HG02885 (cell line): ENCODE results near the gene MROH8.
A peak's percentile ranks its signal among the peaks of the same experiment; 100 is the strongest.

Experiments used
- ATAC-seq: cut with Tn5 transposase; IDR thresholded peaks from one replicate; pipeline ENCODE4 v1.9.1; 2021; ENCODE audit warnings: mild to moderate bottlenecking; ENCODE audit not compliant: unreplicated experiment, poor library complexity

MROH8 gene

GRCh38 chr20:37178839-37179682, at the start of gene MROH8, which contains the start of gene RPN2:
MROH8 (minus strand) TSS chr20:37179548.
RPN2 (plus strand) TSS chr20:37179330; CDS start chr20:37179357, 27 bp downstream.
- ATAC-seq = peak; percentile 93

- ATAC-seq = no peak
Observed at GRCh38 chr20:37228656-37229055, 49.3 kb upstream of the MROH8 start.

DNA sequence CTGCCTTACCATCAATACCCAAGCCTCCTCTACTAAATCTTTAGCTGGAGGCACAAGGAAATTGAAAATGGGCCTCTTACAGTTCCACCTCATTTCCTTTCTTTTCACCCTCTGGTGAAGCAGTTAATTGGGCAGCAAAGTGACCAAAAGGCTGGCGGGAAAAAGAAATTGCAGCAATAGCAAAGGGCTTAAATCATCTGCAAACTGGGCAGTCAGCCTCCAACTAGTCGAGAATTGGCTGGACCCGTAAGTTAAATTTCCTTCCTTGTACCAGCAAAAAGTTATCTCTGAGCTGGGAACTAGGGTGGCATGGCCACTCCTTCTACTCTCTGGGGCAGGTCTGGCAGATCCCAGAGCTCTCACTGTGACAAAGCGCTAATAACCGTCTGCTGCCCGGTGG, 48.7 kb upstream of the MROH8 start:
- ATAC-seq = no peak

DNA sequence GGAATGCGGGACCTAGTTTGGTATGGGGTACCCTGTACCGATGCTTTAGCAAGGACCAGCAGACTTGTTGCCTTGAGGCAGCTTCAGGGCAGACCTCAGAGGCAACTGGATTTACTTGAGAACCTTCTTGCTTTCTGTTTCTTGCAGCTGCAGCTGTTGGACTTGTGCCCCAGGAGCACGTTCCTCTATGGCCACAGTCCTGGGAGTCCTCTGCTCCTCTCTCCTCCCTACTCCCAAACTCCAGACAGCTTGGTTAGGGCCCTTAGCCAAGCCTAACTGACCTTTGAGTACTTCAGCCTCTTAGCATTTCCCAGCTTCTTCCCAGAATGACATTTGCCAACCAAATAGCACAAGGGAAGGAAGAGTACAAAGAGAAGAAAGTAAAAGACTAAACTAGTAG, 47.5 kb upstream of the MROH8 start:
- no peak for ATAC-seq

- no peak for ATAC-seq
Observed at GRCh38 chr20:37225146-37225545, 45.8 kb upstream of the MROH8 start.

GRCh38 chr20:37223053-37223452, 43.7 kb upstream of the MROH8 start:
- no peak for ATAC-seq

- no peak for ATAC-seq
Observed at GRCh38 chr20:37222086-37222485, 42.7 kb upstream of the MROH8 start.

GRCh38 chr20:37220731-37221130, 41.4 kb upstream of the MROH8 start:
- ATAC-seq = no peak

DNA sequence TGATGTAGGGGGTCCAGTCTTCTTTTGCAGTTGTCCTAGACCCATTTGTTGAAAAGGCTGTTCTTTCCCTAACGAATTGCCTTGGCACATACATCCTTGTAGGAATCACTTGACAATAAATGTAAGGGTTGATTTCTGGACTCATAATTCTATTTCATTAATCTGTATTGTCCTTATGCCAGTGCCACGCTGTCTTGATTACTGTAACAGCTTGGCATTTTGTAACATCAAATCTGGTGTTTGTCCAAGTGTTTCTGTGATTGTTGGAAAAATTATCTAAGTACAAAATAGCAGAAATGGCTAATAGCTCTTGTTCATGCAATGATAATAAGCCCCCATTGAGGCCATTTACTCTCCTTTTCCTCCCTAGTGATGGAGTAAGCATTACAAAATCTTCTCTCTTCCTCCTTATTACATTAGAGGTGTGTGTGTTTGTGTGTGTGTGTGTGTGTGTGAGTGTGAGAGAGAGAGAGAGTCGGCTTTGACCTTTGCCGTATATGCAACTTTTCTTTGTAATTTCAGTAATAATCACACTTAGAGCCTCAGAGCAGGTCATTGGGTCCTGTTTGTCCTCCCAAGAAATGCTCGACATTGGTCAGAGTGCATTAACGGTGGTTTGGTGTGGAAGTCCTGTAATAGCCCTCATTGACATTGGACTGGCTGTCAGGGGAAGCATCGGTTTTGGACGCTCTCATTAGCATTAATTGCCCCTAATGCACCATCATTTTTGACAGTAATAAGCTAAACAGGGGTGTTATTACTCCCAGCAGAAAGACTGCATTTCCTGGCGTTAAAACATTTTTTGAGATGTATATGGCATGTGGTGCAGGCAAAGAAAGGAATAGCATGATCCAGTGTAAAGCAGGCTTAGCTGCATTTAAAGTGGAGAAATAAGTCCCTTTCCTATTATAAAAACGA, 40.7 kb upstream of the MROH8 start:
- no peak for ATAC-seq

DNA sequence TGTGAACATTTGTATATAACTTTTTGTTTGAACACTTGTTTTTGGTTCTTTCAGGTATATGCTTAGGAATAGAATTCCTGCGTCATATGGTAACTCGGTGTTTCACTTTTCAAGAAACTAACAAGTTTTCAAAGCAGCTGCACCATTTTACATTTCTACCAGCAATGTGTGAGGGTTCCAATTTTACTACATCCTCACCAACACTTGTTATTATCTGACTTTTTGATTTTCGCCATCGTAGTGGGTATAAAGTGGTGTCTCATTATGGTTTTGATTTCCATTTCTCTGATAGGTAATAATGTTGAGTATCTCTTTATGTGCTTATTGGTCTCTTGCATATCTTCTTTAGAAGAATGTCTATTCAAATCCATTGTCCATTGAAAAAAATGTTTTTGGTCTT, 39.6 kb upstream of the MROH8 start:
- ATAC-seq = no peak

DNA sequence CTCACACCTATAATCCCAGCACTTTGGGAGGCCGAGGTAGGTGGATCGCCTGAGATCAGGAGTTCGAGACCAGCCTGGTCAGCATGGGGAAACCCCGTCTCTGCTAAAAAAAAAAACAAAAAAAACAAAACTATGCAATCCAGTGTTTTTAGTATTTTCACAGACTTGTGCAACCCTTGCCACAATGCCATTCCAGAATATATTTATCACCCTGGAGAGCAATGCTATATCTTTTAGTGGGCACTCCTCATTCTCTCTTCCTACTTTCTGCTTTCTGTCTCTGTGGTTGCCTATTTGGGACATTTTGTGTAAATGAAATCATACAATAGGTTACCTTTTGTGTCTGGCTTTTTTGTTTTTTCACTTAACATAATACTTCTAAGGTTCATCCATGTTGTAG, 39.1 kb upstream of the MROH8 start:
- ATAC-seq = no peak

GRCh38 chr20:37209661-37210314, 30.4 kb upstream of the MROH8 start:
- no peak for ATAC-seq

- no peak for ATAC-seq
Observed at GRCh38 chr20:37209193-37209592, 29.8 kb upstream of the MROH8 start.

GRCh38 chr20:37207171-37207570, 27.8 kb upstream of the MROH8 start:
- no peak for ATAC-seq

- ATAC-seq = no peak
Observed at GRCh38 chr20:37205794-37206193, 26.4 kb upstream of the MROH8 start.

DNA sequence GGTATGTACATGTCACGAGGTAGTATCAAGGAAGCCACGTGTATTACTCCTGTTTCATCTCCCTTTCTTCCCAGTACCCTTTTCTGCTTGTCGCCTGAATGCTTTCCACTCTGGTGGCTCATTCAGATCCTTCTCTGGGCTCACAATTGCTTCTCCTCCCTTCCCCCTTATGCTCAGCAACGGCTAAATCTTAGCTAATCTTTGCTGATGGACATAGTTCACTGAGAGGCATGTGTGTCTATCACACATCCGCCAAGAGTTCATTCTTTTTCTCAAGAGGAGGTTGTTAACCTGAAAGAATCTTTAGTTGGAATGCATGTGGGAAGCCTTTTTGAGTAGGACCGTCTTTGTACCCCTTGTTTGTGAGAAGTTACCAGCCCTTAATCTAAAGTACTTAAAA, 25.8 kb upstream of the MROH8 start:
- ATAC-seq = no peak

DNA sequence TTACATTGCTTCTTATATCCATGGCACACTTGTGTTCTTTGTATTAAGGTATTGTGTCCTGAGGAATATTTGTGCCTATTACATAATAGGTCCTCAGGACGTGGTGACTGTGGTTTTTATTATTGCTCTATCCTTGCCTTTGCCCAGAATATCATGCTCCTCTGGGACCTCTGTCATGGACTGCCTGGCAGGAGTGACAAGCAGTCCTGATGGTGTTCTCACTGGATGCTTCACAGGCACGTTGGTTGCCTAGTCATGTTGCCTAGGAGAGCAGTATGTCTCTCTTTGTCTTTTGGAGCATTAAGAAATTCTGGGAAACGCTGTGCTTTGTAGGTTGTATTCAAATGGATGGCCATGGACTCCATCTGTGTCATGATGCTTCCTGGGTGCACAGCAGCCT, 24.7 kb upstream of the MROH8 start:
- ATAC-seq = no peak

- no peak for ATAC-seq
Observed at GRCh38 chr20:37202267-37202943, 23.1 kb upstream of the MROH8 start.

DNA sequence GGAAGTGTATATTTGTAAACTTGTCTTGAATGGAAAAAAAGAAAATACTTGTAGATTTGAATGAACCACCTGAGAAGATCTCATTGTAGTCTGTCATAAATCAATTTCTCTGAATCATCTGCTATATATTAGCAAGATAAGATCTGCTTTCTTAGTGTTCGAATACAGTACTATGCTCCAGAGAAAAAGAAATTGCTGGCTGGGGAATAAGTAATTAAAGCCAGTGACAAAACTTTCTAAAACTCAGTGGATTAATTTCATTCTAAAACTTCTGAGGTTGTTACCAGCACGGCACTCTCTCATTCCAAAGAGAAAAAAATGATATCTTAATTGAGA, 22.4 kb upstream of the MROH8 start:
- no peak for ATAC-seq
